A549 (cell line): ENCODE results near the gene FLVCR2.

Experiments used
- KDM5A ChIP-seq: fragments of 200-600 bp; sonication (generic); IDR thresholded peaks from 2 replicates; pipeline ENCODE4 v1.6.1; 2016; ENCODE audit warnings: antibody characterized with exemption, mild to moderate bottlenecking
- NFE2L2 ChIP-seq: fragments of 150-350 bp; conservative IDR thresholded peaks from 2 replicates; pipeline ENCODE4 v1.6.1; 2014; ENCODE audit warnings: low read length
- POLR2A ChIP-seq: IDR thresholded peaks from 2 replicates; pipeline ENCODE4 v1.6.1; 2012; ENCODE audit warnings: mild to moderate bottlenecking, low read length
- RFX5 ChIP-seq: fragments of 450-650 bp; IDR thresholded peaks from 2 replicates; pipeline ENCODE4 v1.7.1; 2014; ENCODE audit warnings: antibody characterized with exemption, mild to moderate bottlenecking, moderate library complexity
- RNF2 ChIP-seq: fragments of 200-600 bp; sonication (generic); IDR thresholded peaks from 2 replicates; pipeline ENCODE4 v1.6.1; 2016; ENCODE audit warnings: low read depth, mild to moderate bottlenecking, antibody characterized with exemption, moderate library complexity, borderline replicate concordance
- TF ChIP-seq, protein P1 (sequence below): fragments of >200 bp; sonication (Bioruptor Twin); formaldehyde crosslinking; IDR thresholded peaks from 3 replicates; pipeline ENCODE4 v1.5.1; 2016

DNA sequence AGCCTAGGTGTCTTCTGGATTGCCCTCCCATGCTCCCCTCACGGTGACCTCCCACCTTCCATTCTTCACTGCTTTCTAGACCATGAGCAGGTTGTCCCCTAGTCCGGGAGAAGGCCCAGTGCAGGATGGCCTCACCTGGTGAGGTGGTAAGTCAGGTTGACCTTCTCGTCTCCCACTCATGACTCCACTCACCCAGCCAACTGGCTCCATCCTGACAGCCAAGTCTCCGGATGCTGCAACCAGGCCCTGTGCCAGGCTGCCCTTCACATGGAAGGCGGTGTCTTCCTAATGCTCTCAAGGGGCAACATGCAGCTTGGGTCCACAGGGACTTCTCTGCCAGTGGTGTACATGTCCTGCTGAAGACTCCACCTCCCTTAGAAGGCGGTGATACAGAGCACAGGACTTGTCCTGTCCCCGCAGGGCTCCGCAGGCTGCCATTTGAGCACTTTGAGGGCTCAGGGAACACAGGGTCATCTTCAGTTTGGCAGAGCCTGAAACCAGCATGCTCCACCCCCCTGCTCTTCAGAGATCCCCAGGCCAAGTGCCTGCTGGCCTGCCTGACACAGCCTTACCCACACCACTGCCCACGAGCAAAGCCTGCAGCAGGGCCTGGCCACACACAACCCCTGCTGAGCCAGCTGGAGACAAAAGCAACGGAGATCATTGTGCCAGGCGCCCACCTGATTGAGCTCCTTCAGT lies 30.7 kb upstream of the FLVCR2 start:
- no peak for TF ChIP-seq POLR2A
- no peak for TF ChIP-seq RFX5
- TF ChIP-seq, protein P1, sequence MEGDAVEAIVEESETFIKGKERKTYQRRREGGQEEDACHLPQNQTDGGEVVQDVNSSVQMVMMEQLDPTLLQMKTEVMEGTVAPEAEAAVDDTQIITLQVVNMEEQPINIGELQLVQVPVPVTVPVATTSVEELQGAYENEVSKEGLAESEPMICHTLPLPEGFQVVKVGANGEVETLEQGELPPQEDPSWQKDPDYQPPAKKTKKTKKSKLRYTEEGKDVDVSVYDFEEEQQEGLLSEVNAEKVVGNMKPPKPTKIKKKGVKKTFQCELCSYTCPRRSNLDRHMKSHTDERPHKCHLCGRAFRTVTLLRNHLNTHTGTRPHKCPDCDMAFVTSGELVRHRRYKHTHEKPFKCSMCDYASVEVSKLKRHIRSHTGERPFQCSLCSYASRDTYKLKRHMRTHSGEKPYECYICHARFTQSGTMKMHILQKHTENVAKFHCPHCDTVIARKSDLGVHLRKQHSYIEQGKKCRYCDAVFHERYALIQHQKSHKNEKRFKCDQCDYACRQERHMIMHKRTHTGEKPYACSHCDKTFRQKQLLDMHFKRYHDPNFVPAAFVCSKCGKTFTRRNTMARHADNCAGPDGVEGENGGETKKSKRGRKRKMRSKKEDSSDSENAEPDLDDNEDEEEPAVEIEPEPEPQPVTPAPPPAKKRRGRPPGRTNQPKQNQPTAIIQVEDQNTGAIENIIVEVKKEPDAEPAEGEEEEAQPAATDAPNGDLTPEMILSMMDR = no peak
- TF ChIP-seq NFE2L2 = no peak
- TF ChIP-seq RNF2 = no peak
- TF ChIP-seq KDM5A = no peak
